Activated CD4-positive, alpha-beta T cell treated with anti-CD3 and anti-CD28 coated beads for 36 hours (primary cell): Measurements from ENCODE around the gene ANKMY1. TPM values are rescaled to one million over a fixed set of nuclear protein-coding genes. Genes with fewer than 3 reads are reported as not detected.

ENCODE experiments used
- ATAC-seq: fragments of 200-7000 bp; cut with Tn5 transposase; one replicate; pipeline ENCODE4 v1.10.0; 2021; ENCODE audit warnings: mild to moderate bottlenecking, moderate library complexity
- CTCF ChIA-PET: fragments of 350-600 bp; sonication (Branson Sonifier 250); formaldehyde crosslinking; loops from one replicate; lab custom pipeline; 2021; ENCODE audit warnings: antibody characterized with exemption; lab: Charles Lee
- POLR2A ChIA-PET: fragments of 350-600 bp; sonication (Branson Sonifier 250); formaldehyde crosslinking; loops from one replicate; lab custom pipeline; 2021; ENCODE audit warnings: antibody characterized with exemption, inconsistent platforms; lab: Charles Lee
- DNase-seq: peaks from one replicate; pipeline ENCODE4 v3.0.0-alpha.2; 2020
- H3K27ac Mint-ChIP-seq: one replicate; pipeline ENCODE4 v1.8.0; 2021; ENCODE audit warnings: mixed read lengths
- H3K27me3 Mint-ChIP-seq: one replicate; pipeline ENCODE4 v1.8.0; 2021; ENCODE audit warnings: mixed read lengths
- H3K36me3 Mint-ChIP-seq: one replicate; pipeline ENCODE4 v1.8.0; 2021; ENCODE audit warnings: low read depth, mixed read lengths
- H3K4me1 Mint-ChIP-seq: one replicate; pipeline ENCODE4 v1.8.0; 2021; ENCODE audit warnings: mixed read lengths
- H3K4me3 Mint-ChIP-seq: one replicate; pipeline ENCODE4 v1.8.0; 2021; ENCODE audit warnings: mild to moderate bottlenecking, moderate library complexity, mixed read lengths
- H3K9me3 Mint-ChIP-seq: one replicate; pipeline ENCODE4 v1.8.0; 2021; ENCODE audit warnings: low read depth, mixed read lengths
- intact Hi-C, 2 experiments: fragments of 100-400 bp; cut with DNase I in 1 of 2; cut with micrococcal nuclease in 1 of 2; formaldehyde crosslinking; loops; one replicate each; pipeline versions ENCODE4 v1.14.2 to v1.15.1; 2022 to 2024; cut with DNase I, micrococcal nuclease
- total RNA-seq, 2 experiments: library from RNA; stranded (reverse); gene quantifications; one replicate each; pipeline ENCODE4 v1.2.3, GENCODE V29; 2021

ANKMY1 gene
- total RNA-seq, 2 experiments from 2014 or later = 20.7 to 24.0 TPM

- ATAC-seq = no peak
- no peak overlapping the region for H3K27ac Mint-ChIP-seq
- peaks cover 4% of the 10 kb centered on the region for H3K4me1 Mint-ChIP-seq
- no peak overlapping the region for H3K4me3 Mint-ChIP-seq
- no peaks in the 10 kb centered on the region for H3K9me3 Mint-ChIP-seq
- DNase-seq = no peak
- CTCF ChIA-PET = no interaction called here
- peaks cover 28% of the 10 kb centered on the region for H3K27me3 Mint-ChIP-seq
- no peaks in the 10 kb centered on the region for H3K36me3 Mint-ChIP-seq
- POLR2A ChIA-PET = no interaction called here
- intact Hi-C loops = no loop called here
These were observed 106.6 kb downstream of the ANKMY1 start for GRCh38 chr2:240451108-240451611.

- H3K4me3 Mint-ChIP-seq = no peak overlapping the region
- H3K9me3 Mint-ChIP-seq = no peaks in the 10 kb centered on the region
- ChIA-PET CTCF (no interaction called here), POLR2A (no interaction called here)
- DNase-seq (no peak), ATAC-seq (no peak)
- H3K27ac Mint-ChIP-seq = no peak overlapping the region
- H3K27me3 Mint-ChIP-seq = peaks cover 28% of the 10 kb centered on the region
- H3K4me1 Mint-ChIP-seq = peaks cover 4% of the 10 kb centered on the region
- H3K36me3 Mint-ChIP-seq = no peaks in the 10 kb centered on the region
- intact Hi-C loops = no loop called here
These were observed 107.2 kb downstream of the ANKMY1 start for GRCh38 chr2:240450532-240451107.

- Mint-ChIP-seq H3K27ac (no peak overlapping the region), H3K36me3 (no peaks in the 10 kb centered on the region), H3K4me1 (peaks cover 4% of the 10 kb centered on the region), H3K27me3 (peaks cover 26% of the 10 kb centered on the region), H3K9me3 (no peaks in the 10 kb centered on the region), H3K4me3 (no peak overlapping the region)
- CTCF ChIA-PET = no interaction called here
- POLR2A ChIA-PET = no interaction called here
- ATAC-seq (no peak), DNase-seq (no peak)
- intact Hi-C loops = no loop called here
These were observed 107.8 kb downstream of the ANKMY1 start for GRCh38 chr2:240449764-240450531.

GRCh38 chr2:240448387-240449274, 109.2 kb downstream of the ANKMY1 start:
- no peak for DNase-seq
- Mint-ChIP-seq H3K27me3 (peaks cover 15% of the 10 kb centered on the region), H3K9me3 (no peaks in the 10 kb centered on the region), H3K4me3 (no peak overlapping the region), H3K4me1 (peaks cover 4% of the 10 kb centered on the region), H3K36me3 (no peaks in the 10 kb centered on the region), H3K27ac (no peak overlapping the region)
- intact Hi-C loops = no loop called here
- ChIA-PET POLR2A (no interaction called here), CTCF (no interaction called here)
- ATAC-seq = no peak

GRCh38 chr2:240447934-240448333, 109.9 kb downstream of the ANKMY1 start:
- DNase-seq = no peak
- Mint-ChIP-seq H3K4me1 (peaks cover 4% of the 10 kb centered on the region), H3K27me3 (peaks cover 15% of the 10 kb centered on the region), H3K36me3 (no peaks in the 10 kb centered on the region), H3K9me3 (no peaks in the 10 kb centered on the region), H3K27ac (no peak overlapping the region), H3K4me3 (no peak overlapping the region)
- CTCF ChIA-PET = no interaction called here
- POLR2A ChIA-PET = no interaction called here
- ATAC-seq = no peak
- intact Hi-C loops = no loop called here

GRCh38 chr2:240447331-240447730, 110.5 kb downstream of the ANKMY1 start:
- intact Hi-C loops = no loop called here
- H3K9me3 Mint-ChIP-seq = no peaks in the 10 kb centered on the region
- POLR2A ChIA-PET = no interaction called here
- H3K4me1 Mint-ChIP-seq = peaks cover 4% of the 10 kb centered on the region
- H3K36me3 Mint-ChIP-seq = no peaks in the 10 kb centered on the region
- CTCF ChIA-PET = no interaction called here
- peaks cover 15% of the 10 kb centered on the region for H3K27me3 Mint-ChIP-seq
- DNase-seq (no peak), ATAC-seq (no peak)
- no peak overlapping the region for H3K27ac Mint-ChIP-seq
- H3K4me3 Mint-ChIP-seq = no peak overlapping the region

- no peak overlapping the region for H3K4me3 Mint-ChIP-seq
These were observed 111.1 kb downstream of the ANKMY1 start for GRCh38 chr2:240446664-240447175.

GRCh38 chr2:240445961-240446663, 111.7 kb downstream of the ANKMY1 start:
- no peaks in the 10 kb centered on the region for H3K9me3 Mint-ChIP-seq
- no peak for DNase-seq
- H3K4me3 Mint-ChIP-seq = no peak overlapping the region
- ChIA-PET CTCF (no interaction called here), POLR2A (no interaction called here)
- H3K36me3 Mint-ChIP-seq = no peaks in the 10 kb centered on the region
- intact Hi-C loops = no loop called here
- H3K4me1 Mint-ChIP-seq = no peaks in the 10 kb centered on the region
- ATAC-seq = no peak
- H3K27ac Mint-ChIP-seq = no peak overlapping the region
- H3K27me3 Mint-ChIP-seq = peaks cover 9% of the 10 kb centered on the region

More at GRCh38 chr2:240446664-240447175, 111.1 kb downstream of the ANKMY1 start:
- no peaks in the 10 kb centered on the region for H3K36me3 Mint-ChIP-seq
- CTCF ChIA-PET = no interaction called here
- intact Hi-C loops = no loop called here
- no peak for ATAC-seq
- H3K4me1 Mint-ChIP-seq = no peaks in the 10 kb centered on the region
- no peak overlapping the region for H3K27ac Mint-ChIP-seq
- no peaks in the 10 kb centered on the region for H3K9me3 Mint-ChIP-seq
- POLR2A ChIA-PET = no interaction called here
- H3K27me3 Mint-ChIP-seq = peaks cover 10% of the 10 kb centered on the region
- DNase-seq = no peak

GRCh38 chr2:240444464-240444863, 113.3 kb downstream of the ANKMY1 start:
- POLR2A ChIA-PET = no interaction called here

GRCh38 chr2:240443891-240444301, 113.9 kb downstream of the ANKMY1 start:
- no peak for DNase-seq
- no peaks in the 10 kb centered on the region for H3K4me1 Mint-ChIP-seq
- ChIA-PET POLR2A (no interaction called here), CTCF (no interaction called here)
- H3K4me3 Mint-ChIP-seq = no peak overlapping the region
- H3K27me3 Mint-ChIP-seq = no peaks in the 10 kb centered on the region
- intact Hi-C loops = no loop called here
- H3K36me3 Mint-ChIP-seq = no peaks in the 10 kb centered on the region
- no peak overlapping the region for H3K27ac Mint-ChIP-seq
- ATAC-seq = no peak
- H3K9me3 Mint-ChIP-seq = no peaks in the 10 kb centered on the region

More at GRCh38 chr2:240444464-240444863, 113.3 kb downstream of the ANKMY1 start:
- ATAC-seq (no peak), DNase-seq (no peak)
- Mint-ChIP-seq H3K36me3 (no peaks in the 10 kb centered on the region), H3K9me3 (no peaks in the 10 kb centered on the region), H3K4me3 (no peak overlapping the region), H3K4me1 (no peaks in the 10 kb centered on the region), H3K27me3 (no peaks in the 10 kb centered on the region), H3K27ac (no peak overlapping the region)
- CTCF ChIA-PET = no interaction called here
- intact Hi-C loops = no loop called here
